Ovary (tissue), 3 donors: ENCODE measurements around the gene XYLT1.

Experiments used
- CTCF ChIP-seq, 3 donors: fragments of 450-650 bp in 2 of 3; fragments of 200-600 bp in 1 of 3; IDR thresholded peaks; one replicate each; pipeline versions ENCODE4 v1.5.1 to v1.8.0; 2016 to 2022; ENCODE audit warnings: antibody characterized with exemption in 3 of 3, mild to moderate bottlenecking in 1 of 3
- EP300 ChIP-seq: sonication (generic); formaldehyde crosslinking; IDR thresholded peaks from one replicate; pipeline ENCODE4 v1.6.1; 2017; ENCODE audit warnings: antibody characterized with exemption
- POLR2A ChIP-seq: fragments of 450-650 bp; IDR thresholded peaks from one replicate; pipeline ENCODE4 v1.6.1; 2017; ENCODE audit warnings: antibody characterized with exemption, mild to moderate bottlenecking, moderate library complexity
- donor health status: DM: no; HTN: no; CAD: no.

- TF ChIP-seq CTCF (IDR thresholded peaks at IDR 0.05) (no peak), POLR2A (no peak), EP300 (no peak)
These were observed 184.3 kb downstream of the XYLT1 start for GRCh38 chr16:17286443-17286842.
